Mesendoderm (in vitro differentiated cells): ENCODE measurements around the gene C10orf67.

Source experiments
- DNase-seq: peaks from one replicate; pipeline ENCODE4 v3.0.0; 2013
- H2AK5ac ChIP-seq: 2 replicates; pipeline ENCODE4 v1.6.1; 2013; ENCODE audit warnings: low read length, inconsistent platforms
- H2BK120ac ChIP-seq: 2 replicates; pipeline ENCODE4 v1.6.1; 2013; ENCODE audit warnings: low read depth, mild to moderate bottlenecking, low read length, moderate library complexity, mixed read lengths
- H2BK15ac ChIP-seq: replicated peaks from 2 replicates; pipeline ENCODE4 v1.6.1; 2013; ENCODE audit warnings: low read depth, mild to moderate bottlenecking, moderate library complexity
- H2BK5ac ChIP-seq: 2 replicates; pipeline ENCODE4 v1.6.1; 2013; ENCODE audit warnings: low read length, inconsistent platforms
- H3K18ac ChIP-seq: 2 replicates; pipeline ENCODE4 v1.6.1; 2013; ENCODE audit warnings: mild to moderate bottlenecking, low read length, mixed read lengths
- H3K23ac ChIP-seq: one replicate; pipeline ENCODE4 v1.6.1; 2013; ENCODE audit warnings: low read length
- H3K27ac ChIP-seq: 2 replicates; pipeline ENCODE4 v1.5.1; 2013; ENCODE audit warnings: low read depth, mild to moderate bottlenecking, inconsistent platforms, low read length, moderate library complexity
- H3K27me3 ChIP-seq: 2 replicates; pipeline ENCODE4 v1.6.1; 2013; ENCODE audit warnings: low read length, control low read depth, mild to moderate bottlenecking, inconsistent platforms; ENCODE audit not compliant: insufficient read depth, poor library complexity
- H3K36me3 ChIP-seq: 2 replicates; pipeline ENCODE4 v1.6.1; 2013; ENCODE audit warnings: low read length, inconsistent platforms; ENCODE audit not compliant: control insufficient read depth, insufficient read depth
- H3K4ac ChIP-seq: one replicate; pipeline ENCODE4 v1.6.1; 2013; ENCODE audit warnings: low read depth, mild to moderate bottlenecking, low read length, moderate library complexity
- H3K4me1 ChIP-seq: 2 replicates; pipeline ENCODE4 v1.6.1; 2013; ENCODE audit warnings: low read depth, low read length, inconsistent platforms; ENCODE audit not compliant: control insufficient read depth
- H3K4me2 ChIP-seq: 2 replicates; pipeline ENCODE4 v1.6.1; 2013; ENCODE audit warnings: low read length
- H3K4me3 ChIP-seq: 2 replicates; pipeline ENCODE4 v1.5.1; 2013; ENCODE audit warnings: mild to moderate bottlenecking, low read length
- H3K56ac ChIP-seq: one replicate; pipeline ENCODE4 v1.6.1; 2013; ENCODE audit warnings: low read length
- H3K79me1 ChIP-seq: 2 replicates; pipeline ENCODE4 v1.6.1; 2013; ENCODE audit warnings: low read length, inconsistent platforms
- H3K79me2 ChIP-seq: 2 replicates; pipeline ENCODE4 v1.6.1; 2013; ENCODE audit warnings: mild to moderate bottlenecking, low read length; ENCODE audit not compliant: control insufficient read depth, insufficient read depth
- H3K9ac ChIP-seq: 2 replicates; pipeline ENCODE4 v1.6.1; 2013; ENCODE audit warnings: low read length, inconsistent platforms
- H4K5ac ChIP-seq: one replicate; pipeline ENCODE4 v1.6.1; 2013; ENCODE audit warnings: low read length
- H4K8ac ChIP-seq: one replicate; pipeline ENCODE4 v1.6.1; 2013; ENCODE audit warnings: low read depth, mild to moderate bottlenecking, control low read depth, low read length, moderate library complexity
- WGBS: extraction: QIAGEN DNeasy Blood & Tissue Kit; methylation state at CpG from one replicate; pipeline ENCODE4 v1.1.7; 2013; ENCODE audit warnings: low lambda C conversion rate, missing lambda C conversion rate; ENCODE audit not compliant: insufficient coverage; ENCODE audit errors: extremely low coverage; 5-methylcytosine and 5-hydroxymethylcytosine counted together

Gene C10orf67

DNA sequence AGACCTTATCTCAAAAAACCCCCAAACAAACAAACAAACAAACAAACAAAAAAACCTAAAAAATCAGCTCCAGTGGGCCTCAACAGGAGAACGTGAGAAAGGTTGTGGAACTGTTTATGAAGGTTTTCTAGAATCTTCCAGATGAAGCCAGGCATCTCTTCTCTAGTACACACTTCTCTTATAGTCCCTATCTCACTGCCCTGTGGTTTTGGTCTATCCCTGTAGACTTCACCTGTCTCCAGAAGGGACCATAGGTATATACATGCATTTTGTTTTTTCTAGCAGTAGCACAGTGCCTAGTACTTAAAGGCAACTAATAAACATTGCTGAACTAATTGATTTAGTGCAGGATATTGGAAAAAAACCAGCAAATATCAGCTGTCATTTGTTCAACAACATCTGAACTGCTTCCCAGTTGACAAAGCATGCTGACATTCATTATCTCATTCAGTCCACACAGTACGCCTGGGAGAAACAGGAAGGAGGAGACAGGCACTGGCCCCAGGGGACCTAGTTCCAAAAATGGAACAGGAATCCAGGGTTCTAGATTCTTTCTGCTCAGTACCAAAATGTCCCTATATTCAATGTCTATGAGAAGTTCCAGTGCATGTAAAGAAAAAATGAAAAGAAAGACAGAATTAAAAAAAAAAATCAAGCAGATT, 59.8 kb downstream of the C10orf67 start:
- Histone ChIP-seq H3K4ac (no peak overlapping the region), H3K79me1 (no peaks in the 10 kb centered on the region), H3K36me3 (no peaks in the 10 kb centered on the region), H3K56ac (no peak overlapping the region), H2BK120ac (no peak overlapping the region), H3K23ac (no peak overlapping the region), H3K27me3 (no peaks in the 10 kb centered on the region), H2AK5ac (no peak overlapping the region), H3K9ac (no peak overlapping the region), H3K18ac (no peak overlapping the region), H4K8ac (no peak overlapping the region), H3K4me3 (no peak overlapping the region), H2BK5ac (no peak overlapping the region), H3K79me2 (no peaks in the 10 kb centered on the region), H3K27ac (no peak overlapping the region), H3K4me2 (no peak overlapping the region), H4K5ac (no peak overlapping the region), H3K4me1 (no peaks in the 10 kb centered on the region), H2BK15ac (no peak overlapping the region)
- WGBS, result no CpG with 5 or more reads among the region's 2 CpGs
- no peak for DNase-seq

DNA sequence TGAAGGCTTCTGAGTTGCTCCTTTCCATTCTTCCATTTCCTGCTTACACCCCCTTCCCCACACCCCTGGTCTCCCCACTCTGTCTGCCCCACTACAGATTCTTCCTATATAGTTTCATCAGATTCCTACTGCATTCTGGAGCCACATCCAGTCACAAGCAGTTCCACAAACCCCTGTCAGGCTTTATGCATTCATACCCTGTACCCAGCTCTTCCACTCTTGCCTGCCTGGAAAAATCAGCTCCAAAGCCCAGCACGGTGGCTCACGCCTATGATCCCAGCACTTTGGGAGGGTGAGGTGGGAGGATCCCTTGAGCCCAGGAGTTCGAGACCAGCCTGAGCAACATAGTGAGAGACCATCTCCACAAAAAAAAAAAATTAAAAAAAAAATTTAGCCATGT, 60.4 kb downstream of the C10orf67 start:
- no peak overlapping the region for H3K4ac ChIP-seq
- WGBS, result no CpG with 5 or more reads among the region's 3 CpGs

DNA sequence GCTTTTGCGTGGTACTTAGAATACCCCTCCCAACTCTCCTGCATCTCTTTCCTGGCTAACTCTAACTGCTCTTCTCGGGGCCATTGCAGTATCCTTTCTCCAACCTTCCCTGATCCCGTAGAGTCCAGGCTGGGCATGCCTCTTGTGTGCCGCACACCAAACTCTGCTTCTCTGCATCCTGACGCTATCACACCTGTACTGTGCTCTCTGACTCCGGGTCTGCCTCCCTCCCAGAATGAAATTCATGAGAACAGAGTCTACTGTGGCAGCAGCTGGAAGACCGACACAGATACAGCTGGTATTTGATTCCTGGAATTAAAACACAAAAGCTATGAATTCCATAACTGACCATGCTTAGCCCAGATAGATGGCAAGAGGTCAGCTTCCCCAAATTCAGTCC, 60.9 kb downstream of the C10orf67 start:
- no CpG with 5 or more reads among the region's 7 CpGs for WGBS

More for the DNA sequence above, 60.4 kb downstream of the C10orf67 start:
- Histone ChIP-seq H2BK15ac (no peak overlapping the region), H2AK5ac (no peak overlapping the region), H2BK5ac (no peak overlapping the region), H3K4me1 (no peaks in the 10 kb centered on the region), H4K8ac (no peak overlapping the region), H3K79me1 (no peaks in the 10 kb centered on the region), H3K36me3 (no peaks in the 10 kb centered on the region), H3K23ac (no peak overlapping the region), H3K27me3 (no peaks in the 10 kb centered on the region), H3K18ac (no peak overlapping the region), H3K4me2 (no peak overlapping the region), H3K27ac (no peak overlapping the region), H4K5ac (no peak overlapping the region), H3K9ac (no peak overlapping the region), H3K4me3 (no peak overlapping the region), H2BK120ac (no peak overlapping the region), H3K56ac (no peak overlapping the region), H3K79me2 (no peaks in the 10 kb centered on the region)
- DNase-seq, result no peak

DNA sequence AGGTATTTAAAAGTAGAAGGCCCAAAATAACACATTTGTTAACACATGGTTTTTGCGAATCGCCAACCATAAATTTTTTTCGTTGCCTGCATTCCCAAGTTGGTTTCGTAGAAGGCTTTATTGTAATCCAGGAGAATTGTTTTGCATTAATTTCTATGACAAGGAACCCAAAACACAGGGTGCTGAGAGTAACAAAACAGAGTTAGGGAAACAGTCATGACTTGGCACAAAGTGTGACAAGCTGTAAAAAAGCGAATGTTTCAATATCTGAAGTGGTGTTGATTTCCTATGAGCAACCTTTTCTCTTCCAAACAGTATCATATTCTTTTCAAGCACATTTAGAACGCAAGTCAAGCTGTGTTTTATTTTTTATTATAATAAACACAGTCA, 63.6 kb downstream of the C10orf67 start:
- no peaks in the 10 kb centered on the region for H3K79me2 ChIP-seq
- no peak overlapping the region for H3K4me2 ChIP-seq
- H4K5ac ChIP-seq, result no peak overlapping the region
- WGBS, result no CpG with 5 or more reads among the region's 6 CpGs
- H3K4me3 ChIP-seq, result no peak overlapping the region
- peak overlapping the region; percentile 34 for H3K56ac ChIP-seq
- H2BK5ac ChIP-seq, result no peak overlapping the region
- H4K8ac ChIP-seq, result no peak overlapping the region
- no peak overlapping the region for H2AK5ac ChIP-seq
- H3K27me3 ChIP-seq, result no peaks in the 10 kb centered on the region
- H2BK15ac ChIP-seq, result no peak overlapping the region
- DNase-seq, result no peak
- H3K27ac ChIP-seq, result no peak overlapping the region
- H3K18ac ChIP-seq, result no peak overlapping the region
- no peaks in the 10 kb centered on the region for H3K4me1 ChIP-seq
- H2BK120ac ChIP-seq, result no peak overlapping the region
- H3K4ac ChIP-seq, result no peak overlapping the region
- no peaks in the 10 kb centered on the region for H3K36me3 ChIP-seq
- H3K23ac ChIP-seq, result no peak overlapping the region
- H3K79me1 ChIP-seq, result no peaks in the 10 kb centered on the region
- H3K9ac ChIP-seq, result no peak overlapping the region

More for the DNA sequence above, 60.9 kb downstream of the C10orf67 start:
- Histone ChIP-seq H3K79me2 (no peaks in the 10 kb centered on the region), H3K4ac (no peak overlapping the region), H4K8ac (no peak overlapping the region), H3K79me1 (no peaks in the 10 kb centered on the region), H2BK5ac (no peak overlapping the region), H3K56ac (no peak overlapping the region), H3K4me2 (no peak overlapping the region), H3K36me3 (no peaks in the 10 kb centered on the region), H3K18ac (no peak overlapping the region), H3K4me3 (no peak overlapping the region), H2BK15ac (no peak overlapping the region), H3K9ac (no peak overlapping the region), H4K5ac (no peak overlapping the region), H3K27me3 (no peaks in the 10 kb centered on the region), H3K27ac (no peak overlapping the region), H3K4me1 (no peaks in the 10 kb centered on the region), H2AK5ac (no peak overlapping the region), H3K23ac (no peak overlapping the region), H2BK120ac (no peak overlapping the region)
- no peak for DNase-seq

DNA sequence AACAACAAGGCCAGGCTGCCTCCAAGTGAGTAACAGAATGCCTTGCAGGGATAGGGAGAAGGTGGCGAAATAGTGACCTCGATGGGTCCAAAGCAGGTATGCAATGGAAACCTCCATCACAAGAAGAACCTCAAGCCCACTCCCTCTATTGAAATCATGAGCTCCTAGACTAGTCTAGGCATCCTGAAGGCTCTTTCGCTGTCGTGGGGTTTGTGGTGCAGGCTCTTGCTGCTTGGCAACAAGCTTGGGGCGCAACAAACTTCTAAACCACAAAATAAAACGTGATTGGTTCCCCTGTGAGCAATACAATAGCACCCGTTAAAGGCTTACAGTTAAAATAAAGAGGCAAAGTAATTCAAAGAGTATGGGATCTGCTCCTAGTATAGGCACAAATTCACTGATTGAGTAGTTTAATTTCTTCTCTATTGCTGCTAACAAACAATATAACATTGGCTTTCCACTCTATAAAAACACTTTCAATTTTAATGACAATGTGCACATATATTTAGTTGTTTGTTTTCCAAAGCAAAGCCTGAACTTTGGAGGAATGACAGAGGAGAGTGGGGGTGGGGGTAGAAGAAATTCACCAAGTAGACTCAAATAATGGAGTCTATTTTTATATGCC, 64.1 kb downstream of the C10orf67 start:
- Histone ChIP-seq H4K8ac (no peak overlapping the region), H3K27me3 (no peaks in the 10 kb centered on the region), H3K4me3 (no peak overlapping the region), H3K27ac (no peak overlapping the region), H3K79me2 (no peaks in the 10 kb centered on the region), H3K79me1 (no peaks in the 10 kb centered on the region), H3K23ac (no peak overlapping the region), H2AK5ac (no peak overlapping the region), H4K5ac (no peak overlapping the region), H3K4me1 (no peaks in the 10 kb centered on the region), H2BK15ac (no peak overlapping the region), H3K56ac (no peak overlapping the region), H3K4ac (no peak overlapping the region), H3K4me2 (no peak overlapping the region), H3K18ac (no peak overlapping the region), H3K9ac (no peak overlapping the region), H2BK120ac (no peak overlapping the region), H3K36me3 (no peaks in the 10 kb centered on the region), H2BK5ac (no peak overlapping the region)
- no CpG with 5 or more reads among the region's 7 CpGs for WGBS
- DNase-seq, result peak; percentile 76

DNA sequence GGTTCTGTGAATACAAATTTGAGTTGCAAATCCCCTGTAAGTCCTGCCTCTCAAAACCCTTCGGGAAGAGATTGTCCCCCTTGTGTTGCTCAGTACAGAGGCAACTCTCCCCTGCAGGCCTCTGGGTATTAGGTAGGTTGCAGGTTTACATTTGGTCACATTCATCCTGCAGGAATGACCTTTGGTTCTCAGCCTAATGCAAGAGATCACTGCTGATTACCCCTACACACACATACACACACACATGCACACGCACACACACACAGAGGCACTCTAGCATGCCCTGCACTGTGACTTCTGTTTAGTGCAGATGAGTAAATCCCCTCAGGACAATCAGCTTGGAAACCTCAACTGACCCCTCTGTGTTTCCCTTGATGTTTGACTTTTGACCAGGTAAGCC, 69.2 kb downstream of the C10orf67 start:
- no peak overlapping the region for H3K18ac ChIP-seq
- H3K79me2 ChIP-seq, result no peaks in the 10 kb centered on the region
- no peak overlapping the region for H2BK5ac ChIP-seq
- H2BK120ac ChIP-seq, result no peak overlapping the region
- H4K8ac ChIP-seq, result no peak overlapping the region
- no peak overlapping the region for H3K4me3 ChIP-seq
- H2AK5ac ChIP-seq, result no peak overlapping the region
- no peaks in the 10 kb centered on the region for H3K36me3 ChIP-seq
- no peak overlapping the region for H3K27ac ChIP-seq
- no CpG with 5 or more reads among the region's 2 CpGs for WGBS
- no peaks in the 10 kb centered on the region for H3K27me3 ChIP-seq
- H3K4me1 ChIP-seq, result no peaks in the 10 kb centered on the region
- no peak overlapping the region for H3K9ac ChIP-seq
- H2BK15ac ChIP-seq, result no peak overlapping the region
- DNase-seq, result no peak
- H3K56ac ChIP-seq, result no peak overlapping the region
- H3K79me1 ChIP-seq, result no peaks in the 10 kb centered on the region
- no peak overlapping the region for H3K4me2 ChIP-seq
- H4K5ac ChIP-seq, result no peak overlapping the region
- H3K23ac ChIP-seq, result no peak overlapping the region
- no peak overlapping the region for H3K4ac ChIP-seq
